SK-N-SH treated with all-trans-retinoic acid at 6 μM for 48 hours (cell line): ENCODE data around the gene GXYLT2.

ENCODE experiments used
- ATAC-seq: fragments of 200-7000 bp; cut with Tn5 transposase; 3 replicates; pipeline ENCODE4 v1.9.1; 2020; ENCODE audit warnings: mild to moderate bottlenecking, moderate library complexity
- ARNTL ChIP-seq: fragments of 450-650 bp; formaldehyde crosslinking; IDR thresholded peaks from 2 replicates; pipeline ENCODE4 v1.5.0; 2020; ENCODE audit warnings: low read depth, mild to moderate bottlenecking, moderate library complexity, borderline replicate concordance
- BACH2 ChIP-seq: fragments of 250-450 bp; sonication (Bioruptor Pico); IDR thresholded peaks from 2 replicates; pipeline ENCODE4 v1.9.0; 2021; ENCODE audit warnings: mild to moderate bottlenecking, borderline replicate concordance
- CSDC2 ChIP-seq: fragments of 250-450 bp; sonication (Bioruptor Pico); IDR thresholded peaks from 2 replicates; pipeline ENCODE4 v1.5.0; 2020; ENCODE audit warnings: mild to moderate bottlenecking, moderate library complexity
- ESRRG ChIP-seq: fragments of 250-450 bp; sonication (Bioruptor Pico); IDR thresholded peaks from 2 replicates; pipeline ENCODE4 v1.6.1; 2021; ENCODE audit warnings: mild to moderate bottlenecking
- ISL1 ChIP-seq: fragments of 250-450 bp; sonication (Bioruptor Pico); IDR thresholded peaks from 2 replicates; pipeline ENCODE4 v2.1.2; 2022; ENCODE audit warnings: mild to moderate bottlenecking, moderate library complexity
- OSR1 ChIP-seq: fragments of 250-450 bp; sonication (Bioruptor Pico); IDR thresholded peaks from 2 replicates; pipeline ENCODE4 v1.8.0; 2022; ENCODE audit warnings: moderate library complexity, mild to moderate bottlenecking, inconsistent platforms
- PATZ1 ChIP-seq: fragments of 250-450 bp; sonication (Bioruptor Pico); IDR thresholded peaks from 2 replicates; pipeline ENCODE4 v1.8.0; 2020; ENCODE audit warnings: mild to moderate bottlenecking, moderate library complexity, borderline replicate concordance
- PPARA ChIP-seq: fragments of 250-450 bp; sonication (Bioruptor Pico); IDR thresholded peaks from 2 replicates; pipeline ENCODE4 v1.5.0; 2020; ENCODE audit warnings: mild to moderate bottlenecking, borderline replicate concordance
- RARB ChIP-seq: fragments of 250-450 bp; sonication (Bioruptor Pico); IDR thresholded peaks from 2 replicates; pipeline ENCODE4 v1.8.0; 2021; ENCODE audit warnings: mild to moderate bottlenecking, moderate library complexity
- TCF4 ChIP-seq: fragments of 250-450 bp; sonication (Bioruptor Pico); IDR thresholded peaks from 2 replicates; pipeline ENCODE4 v1.8.0; 2021; ENCODE audit warnings: mild to moderate bottlenecking, moderate library complexity, borderline replicate concordance
- TOX ChIP-seq: fragments of 250-450 bp; sonication (Bioruptor Pico); IDR thresholded peaks from 2 replicates; pipeline ENCODE4 v1.8.0; 2021; ENCODE audit warnings: mild to moderate bottlenecking, moderate library complexity, borderline replicate concordance
- ZNF565 ChIP-seq: fragments of 450-650 bp; formaldehyde crosslinking; conservative IDR thresholded peaks from 2 replicates; pipeline ENCODE4 v1.5.0; 2020; ENCODE audit warnings: low read depth, mild to moderate bottlenecking, moderate library complexity
- ZNF70 ChIP-seq: fragments of 450-650 bp; formaldehyde crosslinking; IDR thresholded peaks from 2 replicates; pipeline ENCODE4 v1.5.0; 2020; ENCODE audit warnings: mild to moderate bottlenecking, moderate library complexity
- ZNF8 ChIP-seq: fragments of 450-650 bp; formaldehyde crosslinking; IDR thresholded peaks from 2 replicates; pipeline ENCODE4 v1.5.0; 2020; ENCODE audit warnings: mild to moderate bottlenecking, moderate library complexity
- TF ChIP-seq, protein P1 (sequence below): fragments of 250-450 bp; sonication (Bioruptor Pico); IDR thresholded peaks from 2 replicates; pipeline ENCODE4 v1.5.1; 2021; ENCODE audit warnings: mild to moderate bottlenecking, moderate library complexity
- TF ChIP-seq, protein P2 (sequence below): fragments of 250-450 bp; sonication (Bioruptor Pico); IDR thresholded peaks from 2 replicates; pipeline ENCODE4 v1.5.0; 2020; ENCODE audit warnings: mild to moderate bottlenecking, moderate library complexity
- TF ChIP-seq, protein P3 (sequence below): fragments of 250-450 bp; sonication (Bioruptor Pico); IDR thresholded peaks from 2 replicates; pipeline ENCODE4 v1.8.0; 2021; ENCODE audit warnings: low read depth, mild to moderate bottlenecking, moderate library complexity, borderline replicate concordance

GXYLT2 gene

GRCh38 chr3:72906154-72906553 is 18.3 kb downstream of the GXYLT2 start (continued):
- TF ChIP-seq, protein P1, sequence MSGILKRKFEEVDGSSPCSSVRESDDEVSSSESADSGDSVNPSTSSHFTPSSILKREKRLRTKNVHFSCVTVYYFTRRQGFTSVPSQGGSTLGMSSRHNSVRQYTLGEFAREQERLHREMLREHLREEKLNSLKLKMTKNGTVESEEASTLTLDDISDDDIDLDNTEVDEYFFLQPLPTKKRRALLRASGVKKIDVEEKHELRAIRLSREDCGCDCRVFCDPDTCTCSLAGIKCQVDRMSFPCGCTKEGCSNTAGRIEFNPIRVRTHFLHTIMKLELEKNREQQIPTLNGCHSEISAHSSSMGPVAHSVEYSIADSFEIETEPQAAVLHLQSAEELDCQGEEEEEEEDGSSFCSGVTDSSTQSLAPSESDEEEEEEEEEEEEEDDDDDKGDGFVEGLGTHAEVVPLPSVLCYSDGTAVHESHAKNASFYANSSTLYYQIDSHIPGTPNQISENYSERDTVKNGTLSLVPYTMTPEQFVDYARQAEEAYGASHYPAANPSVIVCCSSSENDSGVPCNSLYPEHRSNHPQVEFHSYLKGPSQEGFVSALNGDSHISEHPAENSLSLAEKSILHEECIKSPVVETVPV (CRISPR knock-in tag): no peak

DNA sequence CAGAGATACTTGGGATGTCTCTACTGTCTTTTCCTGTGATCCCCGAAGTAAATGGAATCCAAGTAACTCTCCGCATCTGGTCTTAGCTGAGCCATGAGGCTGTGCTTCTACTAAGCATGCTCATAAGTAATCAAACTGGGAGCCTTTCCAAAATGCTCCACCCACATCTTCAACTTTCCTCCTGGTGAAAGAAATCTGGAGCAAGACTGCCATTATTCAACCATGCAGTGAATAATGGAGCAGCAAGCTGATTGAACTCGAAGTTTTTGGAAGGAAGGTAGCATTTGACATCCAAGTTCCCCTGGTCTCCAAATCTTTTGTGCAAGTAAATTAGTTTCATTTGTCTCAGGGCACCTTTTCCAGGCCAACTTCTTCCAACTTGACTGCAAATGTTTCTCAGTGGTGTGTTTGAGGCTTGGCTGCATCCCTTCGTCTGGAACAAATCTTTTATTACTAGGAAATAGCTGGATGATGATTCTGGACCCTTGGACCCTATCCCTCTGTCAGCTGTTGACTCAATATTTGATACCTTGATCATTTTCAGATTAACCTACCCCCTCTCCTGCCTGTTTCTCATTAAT is 19.4 kb downstream of the GXYLT2 start:
- TF ChIP-seq TCF4 (no peak), OSR1 (CRISPR knock-in tag) (no peak), PPARA (CRISPR knock-in tag) (no peak), TOX (CRISPR knock-in tag) (no peak), ISL1 (CRISPR knock-in tag) (no peak), BACH2 (CRISPR knock-in tag) (no peak), ZNF8 (CRISPR knock-in tag) (no peak), ARNTL (CRISPR knock-in tag) (no peak), PATZ1 (CRISPR knock-in tag) (no peak), ESRRG (no peak), RARB (CRISPR knock-in tag) (no peak), CSDC2 (CRISPR knock-in tag) (no peak), ZNF565 (CRISPR knock-in tag) (no peak)
- TF ChIP-seq, protein P2, sequence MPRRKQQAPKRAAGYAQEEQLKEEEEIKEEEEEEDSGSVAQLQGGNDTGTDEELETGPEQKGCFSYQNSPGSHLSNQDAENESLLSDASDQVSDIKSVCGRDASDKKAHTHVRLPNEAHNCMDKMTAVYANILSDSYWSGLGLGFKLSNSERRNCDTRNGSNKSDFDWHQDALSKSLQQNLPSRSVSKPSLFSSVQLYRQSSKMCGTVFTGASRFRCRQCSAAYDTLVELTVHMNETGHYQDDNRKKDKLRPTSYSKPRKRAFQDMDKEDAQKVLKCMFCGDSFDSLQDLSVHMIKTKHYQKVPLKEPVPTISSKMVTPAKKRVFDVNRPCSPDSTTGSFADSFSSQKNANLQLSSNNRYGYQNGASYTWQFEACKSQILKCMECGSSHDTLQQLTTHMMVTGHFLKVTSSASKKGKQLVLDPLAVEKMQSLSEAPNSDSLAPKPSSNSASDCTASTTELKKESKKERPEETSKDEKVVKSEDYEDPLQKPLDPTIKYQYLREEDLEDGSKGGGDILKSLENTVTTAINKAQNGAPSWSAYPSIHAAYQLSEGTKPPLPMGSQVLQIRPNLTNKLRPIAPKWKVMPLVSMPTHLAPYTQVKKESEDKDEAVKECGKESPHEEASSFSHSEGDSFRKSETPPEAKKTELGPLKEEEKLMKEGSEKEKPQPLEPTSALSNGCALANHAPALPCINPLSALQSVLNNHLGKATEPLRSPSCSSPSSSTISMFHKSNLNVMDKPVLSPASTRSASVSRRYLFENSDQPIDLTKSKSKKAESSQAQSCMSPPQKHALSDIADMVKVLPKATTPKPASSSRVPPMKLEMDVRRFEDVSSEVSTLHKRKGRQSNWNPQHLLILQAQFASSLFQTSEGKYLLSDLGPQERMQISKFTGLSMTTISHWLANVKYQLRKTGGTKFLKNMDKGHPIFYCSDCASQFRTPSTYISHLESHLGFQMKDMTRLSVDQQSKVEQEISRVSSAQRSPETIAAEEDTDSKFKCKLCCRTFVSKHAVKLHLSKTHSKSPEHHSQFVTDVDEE (CRISPR knock-in tag): no peak
- TF ChIP-seq, protein P3, sequence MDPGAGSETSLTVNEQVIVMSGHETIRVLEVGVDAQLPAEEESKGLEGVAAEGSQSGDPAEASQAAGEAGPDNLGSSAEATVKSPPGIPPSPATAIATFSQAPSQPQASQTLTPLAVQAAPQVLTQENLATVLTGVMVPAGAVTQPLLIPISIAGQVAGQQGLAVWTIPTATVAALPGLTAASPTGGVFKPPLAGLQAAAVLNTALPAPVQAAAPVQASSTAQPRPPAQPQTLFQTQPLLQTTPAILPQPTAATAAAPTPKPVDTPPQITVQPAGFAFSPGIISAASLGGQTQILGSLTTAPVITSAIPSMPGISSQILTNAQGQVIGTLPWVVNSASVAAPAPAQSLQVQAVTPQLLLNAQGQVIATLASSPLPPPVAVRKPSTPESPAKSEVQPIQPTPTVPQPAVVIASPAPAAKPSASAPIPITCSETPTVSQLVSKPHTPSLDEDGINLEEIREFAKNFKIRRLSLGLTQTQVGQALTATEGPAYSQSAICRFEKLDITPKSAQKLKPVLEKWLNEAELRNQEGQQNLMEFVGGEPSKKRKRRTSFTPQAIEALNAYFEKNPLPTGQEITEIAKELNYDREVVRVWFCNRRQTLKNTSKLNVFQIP: no peak
- ATAC-seq: peak; percentile 74

DNA sequence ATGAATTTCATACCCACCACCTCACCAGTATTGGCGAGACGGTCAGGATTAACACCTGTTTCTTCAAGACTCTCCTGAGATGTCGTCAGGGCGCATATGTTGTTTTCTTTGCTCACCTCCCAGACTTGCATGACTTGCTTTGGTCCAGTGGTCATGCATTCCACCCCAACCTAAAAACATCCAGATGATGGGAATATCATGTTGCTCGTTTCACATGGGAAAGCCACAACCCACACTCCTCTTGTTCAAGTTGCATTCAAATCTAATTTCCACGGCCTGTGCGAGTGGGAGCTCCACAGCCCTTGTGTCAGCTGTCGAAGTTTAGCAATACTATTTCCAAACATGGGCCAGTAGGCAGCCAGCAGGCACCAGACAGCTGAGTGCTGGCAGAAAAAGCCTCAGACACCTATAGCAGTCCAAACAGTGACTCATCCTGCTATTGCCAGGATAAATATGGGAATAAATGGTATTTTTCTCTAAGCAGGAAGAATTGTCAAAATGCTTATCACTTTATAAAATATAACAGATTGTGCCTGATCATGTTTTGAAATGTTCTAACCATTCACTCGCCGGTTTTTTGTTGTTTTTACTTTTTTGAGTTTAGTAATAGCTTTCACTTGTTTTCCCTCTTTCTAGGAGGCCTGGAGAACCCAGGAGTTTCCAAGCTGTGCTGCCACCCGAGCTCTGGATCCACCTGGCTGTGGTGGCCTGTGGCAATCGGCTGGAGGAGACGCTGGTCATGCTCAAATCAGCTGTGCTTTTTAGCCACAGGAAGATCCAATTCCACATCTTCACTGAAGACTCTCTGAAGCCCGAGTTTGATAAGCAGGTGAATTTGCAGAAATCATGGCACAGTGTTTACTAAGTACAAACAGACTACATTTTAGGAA is 20.1 kb downstream of the GXYLT2 start:
- ATAC-seq: peak; percentile 90
- TF ChIP-seq RARB (CRISPR knock-in tag) (no peak), ZNF70 (CRISPR knock-in tag) (no peak), ARNTL (CRISPR knock-in tag) (no peak), PPARA (CRISPR knock-in tag) (no peak), CSDC2 (CRISPR knock-in tag) (no peak)
- TF ChIP-seq, protein P2 (CRISPR knock-in tag): no peak
